Measurements from ENCODE around the gene GPR135.
"Not testable (repeated sequence)": the region's sequence is repeated elsewhere in the genome, so short reads cannot be mapped to it uniquely, and the experiment has no call there.

Gene GPR135

GRCh38 chr14:59460378-59460777 lies 4.8 kb downstream of the GPR135 start:
- H3K4me3 ChIP-seq (ENCODE audit: low read depth, low read length), result no peak overlapping the region
- no peak for DNase-seq (ENCODE audit: low read depth)
- no peak for TF ChIP-seq CTCF (conservative IDR thresholded peaks at IDR 0.05; ENCODE audit: low read depth, low read length)

- no peak for TF ChIP-seq CTCF (conservative IDR thresholded peaks at IDR 0.05; ENCODE audit: low read depth, low read length)
- H3K4me3 ChIP-seq (ENCODE audit: low read depth, low read length), result no peak overlapping the region
- DNase-seq (ENCODE audit: low read depth), result no peak
These were observed 6.7 kb downstream of the GPR135 start for GRCh38 chr14:59458486-59458885.

- TF ChIP-seq CTCF (conservative IDR thresholded peaks at IDR 0.05; ENCODE audit: low read depth, low read length), result no peak
- DNase-seq (ENCODE audit: low read depth), result no peak
- H3K4me3 ChIP-seq (ENCODE audit: low read depth, low read length), result no peak overlapping the region
These were observed 9.8 kb downstream of the GPR135 start for GRCh38 chr14:59455411-59455810.

GRCh38 chr14:59454139-59454538 lies 11.0 kb downstream of the GPR135 start:
- no peak overlapping the region for H3K4me3 ChIP-seq (ENCODE audit: low read depth, low read length)
- no peak for TF ChIP-seq CTCF (conservative IDR thresholded peaks at IDR 0.05; ENCODE audit: low read depth, low read length)
- DNase-seq (ENCODE audit: low read depth), result peak; percentile 93

DNA sequence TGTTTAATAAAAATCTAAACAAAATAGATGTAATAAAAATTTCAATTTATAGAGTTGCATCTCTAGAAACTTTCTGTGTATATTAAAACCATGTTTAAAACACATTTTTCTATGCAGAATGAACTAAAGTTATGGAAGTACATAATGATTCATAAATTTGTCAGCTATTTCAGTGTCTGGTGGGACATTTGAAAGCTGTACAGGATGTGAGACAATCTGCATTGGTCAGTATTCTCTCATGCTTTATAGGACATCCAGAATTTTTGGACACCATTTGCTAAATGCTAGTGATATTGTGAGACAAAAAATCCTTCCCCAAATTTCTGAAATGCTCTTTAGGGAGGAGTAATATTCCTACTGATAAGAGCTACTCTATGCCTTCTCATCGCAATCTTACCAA lies 13.3 kb downstream of the GPR135 start:
- no peak overlapping the region for H3K4me3 ChIP-seq (ENCODE audit: low read depth, low read length)
- no peak for DNase-seq (ENCODE audit: low read depth)
- TF ChIP-seq CTCF (conservative IDR thresholded peaks at IDR 0.05; ENCODE audit: low read depth, low read length), result no peak

GRCh38 chr14:59450716-59451115 lies 14.5 kb downstream of the GPR135 start:
- TF ChIP-seq CTCF (conservative IDR thresholded peaks at IDR 0.05; ENCODE audit: low read depth, low read length), result no peak
- no peak for DNase-seq (ENCODE audit: low read depth)
- H3K4me3 ChIP-seq (ENCODE audit: low read depth, low read length), result no peak overlapping the region

DNA sequence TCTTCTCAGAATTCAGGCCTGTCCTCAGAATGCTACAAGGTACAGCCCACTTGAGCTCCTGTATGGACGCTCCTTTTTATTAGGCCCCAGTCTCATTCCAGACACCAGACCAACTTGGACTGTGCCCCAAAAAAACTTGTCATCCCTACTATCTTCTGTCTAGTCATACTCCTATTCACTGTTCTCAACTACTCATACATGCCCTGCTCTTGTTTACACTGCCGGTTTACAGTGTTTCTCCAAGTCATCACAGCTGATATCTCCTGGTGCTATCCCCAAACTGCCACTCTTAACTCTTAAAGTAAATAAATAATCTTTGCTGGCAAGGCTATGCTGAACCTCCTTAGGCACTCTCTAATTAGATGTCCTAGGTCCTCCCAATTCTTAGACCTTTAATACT lies 16.5 kb downstream of the GPR135 start:
- not testable (repeated sequence) for H3K4me3 ChIP-seq (ENCODE audit: low read depth, low read length); DNase-seq (ENCODE audit: low read depth)
